ENCODE measurements around the gene DNAH8. TPM values are rescaled to one million over a fixed set of nuclear protein-coding genes. Genes with fewer than 3 reads are reported as not detected.

The DNAH8 gene
- total RNA-seq, 1 donor from 2014 or later = 0.03 TPM

DNA sequence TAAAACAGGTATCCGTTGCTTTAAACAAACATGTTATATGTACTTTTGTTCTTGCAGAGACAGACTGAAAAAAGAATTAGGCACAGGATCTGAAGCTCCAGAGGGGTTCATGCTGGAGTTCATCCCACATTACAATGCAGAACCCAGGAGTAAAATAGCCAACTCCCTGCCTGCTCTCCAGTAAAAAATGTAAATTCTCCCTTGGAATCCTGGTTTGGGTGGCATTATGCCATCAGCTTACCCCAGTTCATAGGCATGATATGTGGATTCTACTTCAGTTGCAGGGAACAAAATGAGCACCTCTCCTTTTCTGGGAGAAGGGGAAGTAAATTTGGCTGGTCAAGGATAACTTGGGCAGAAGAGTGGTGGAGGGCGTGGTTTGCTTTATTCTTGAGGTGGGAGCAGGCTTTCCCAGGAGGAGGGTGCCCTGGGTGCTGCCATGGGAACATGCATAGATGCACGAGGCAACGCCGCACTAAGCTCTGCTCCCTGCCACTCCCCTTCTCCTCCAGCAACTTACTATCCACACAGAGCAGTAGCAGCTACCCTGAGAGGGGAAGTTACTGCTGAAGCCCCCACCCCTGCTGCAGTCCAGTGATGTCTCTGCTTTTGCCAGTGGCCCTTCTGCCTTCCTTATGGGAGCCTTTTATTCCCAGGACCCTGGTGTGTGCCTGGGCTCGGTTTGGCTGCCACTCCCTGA lies 261.8 kb downstream of the DNAH8 start:
- H3K9me3 ChIP-seq = no peaks in the 10 kb centered on the region
- TF ChIP-seq, protein P1, sequence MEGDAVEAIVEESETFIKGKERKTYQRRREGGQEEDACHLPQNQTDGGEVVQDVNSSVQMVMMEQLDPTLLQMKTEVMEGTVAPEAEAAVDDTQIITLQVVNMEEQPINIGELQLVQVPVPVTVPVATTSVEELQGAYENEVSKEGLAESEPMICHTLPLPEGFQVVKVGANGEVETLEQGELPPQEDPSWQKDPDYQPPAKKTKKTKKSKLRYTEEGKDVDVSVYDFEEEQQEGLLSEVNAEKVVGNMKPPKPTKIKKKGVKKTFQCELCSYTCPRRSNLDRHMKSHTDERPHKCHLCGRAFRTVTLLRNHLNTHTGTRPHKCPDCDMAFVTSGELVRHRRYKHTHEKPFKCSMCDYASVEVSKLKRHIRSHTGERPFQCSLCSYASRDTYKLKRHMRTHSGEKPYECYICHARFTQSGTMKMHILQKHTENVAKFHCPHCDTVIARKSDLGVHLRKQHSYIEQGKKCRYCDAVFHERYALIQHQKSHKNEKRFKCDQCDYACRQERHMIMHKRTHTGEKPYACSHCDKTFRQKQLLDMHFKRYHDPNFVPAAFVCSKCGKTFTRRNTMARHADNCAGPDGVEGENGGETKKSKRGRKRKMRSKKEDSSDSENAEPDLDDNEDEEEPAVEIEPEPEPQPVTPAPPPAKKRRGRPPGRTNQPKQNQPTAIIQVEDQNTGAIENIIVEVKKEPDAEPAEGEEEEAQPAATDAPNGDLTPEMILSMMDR (IDR thresholded peaks at IDR 0.05) = no peak
- peaks cover under 1% of the 10 kb centered on the region for H3K27me3 ChIP-seq (ENCODE audit: low read depth)
- H3K4me3 ChIP-seq = no peak overlapping the region
- no peak for DNase-seq
- no peak for ATAC-seq
- no peak overlapping the region for H3K27ac ChIP-seq
- intact Hi-C loops (cut with DNase I) = no loop called here
- H3K36me3 ChIP-seq = no peaks in the 10 kb centered on the region
- H3K4me1 ChIP-seq = no peaks in the 10 kb centered on the region

DNA sequence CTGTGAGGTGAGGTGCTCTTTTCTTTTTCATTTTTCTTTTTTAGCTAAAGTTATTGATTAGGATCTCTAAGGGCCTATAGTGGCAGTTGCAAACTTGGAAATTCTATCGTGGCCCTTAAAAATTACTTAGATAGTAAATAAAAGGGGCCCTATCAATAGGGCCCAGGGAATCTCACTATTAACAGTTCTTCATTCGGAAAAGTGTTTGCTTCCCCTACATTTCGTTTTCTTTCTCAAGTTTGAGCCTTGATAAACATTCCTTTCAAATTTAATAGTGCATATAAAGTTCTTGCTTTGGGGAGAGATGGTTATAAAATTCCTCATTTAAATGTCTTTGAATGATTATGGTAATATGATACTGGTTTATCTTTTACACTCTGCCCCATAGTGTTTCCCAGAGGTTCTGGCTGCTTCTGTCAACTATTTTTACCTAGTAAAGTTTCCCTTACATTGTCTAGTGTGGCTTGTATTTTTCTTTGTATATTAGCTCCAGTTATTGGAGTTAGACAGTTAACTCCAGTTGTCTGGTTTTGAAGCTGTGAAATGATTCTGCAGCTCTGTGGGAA lies 263.1 kb downstream of the DNAH8 start:
- peaks cover 8% of the 10 kb centered on the region for H3K27me3 ChIP-seq (ENCODE audit: low read depth)
- ATAC-seq (no peak), DNase-seq (no peak)
- TF ChIP-seq, protein P1 (IDR thresholded peaks at IDR 0.05) = no peak
- no peaks in the 10 kb centered on the region for H3K36me3 ChIP-seq
- H3K4me1 ChIP-seq = no peaks in the 10 kb centered on the region
- H3K4me3 ChIP-seq = no peak overlapping the region
- no peak overlapping the region for H3K27ac ChIP-seq
- H3K9me3 ChIP-seq = no peaks in the 10 kb centered on the region
- intact Hi-C loops (cut with DNase I) = no loop called here

- Histone ChIP-seq H3K4me1 (no peaks in the 10 kb centered on the region), H3K27me3 (ENCODE audit: low read depth) (peaks cover 8% of the 10 kb centered on the region), H3K4me3 (no peak overlapping the region), H3K36me3 (no peaks in the 10 kb centered on the region), H3K9me3 (no peaks in the 10 kb centered on the region), H3K27ac (no peak overlapping the region)
- DNase-seq (no peak), ATAC-seq (no peak)
- intact Hi-C loops (cut with DNase I) = no loop called here
- TF ChIP-seq, protein P1 (IDR thresholded peaks at IDR 0.05) = no peak
Measured at GRCh38 chr6:38982470-38982869, 267.4 kb downstream of the DNAH8 start.

- TF ChIP-seq, protein P1 (IDR thresholded peaks at IDR 0.05) = no peak
- no peak for DNase-seq
- H3K27ac ChIP-seq = no peak overlapping the region
- no peaks in the 10 kb centered on the region for H3K9me3 ChIP-seq
- H3K36me3 ChIP-seq = no peaks in the 10 kb centered on the region
- H3K4me3 ChIP-seq = no peak overlapping the region
- intact Hi-C loops (cut with DNase I) = no loop called here
- peaks cover 8% of the 10 kb centered on the region for H3K27me3 ChIP-seq (ENCODE audit: low read depth)
- no peak for ATAC-seq
- no peaks in the 10 kb centered on the region for H3K4me1 ChIP-seq
Measured at GRCh38 chr6:38984723-38985122, 269.6 kb downstream of the DNAH8 start.

DNA sequence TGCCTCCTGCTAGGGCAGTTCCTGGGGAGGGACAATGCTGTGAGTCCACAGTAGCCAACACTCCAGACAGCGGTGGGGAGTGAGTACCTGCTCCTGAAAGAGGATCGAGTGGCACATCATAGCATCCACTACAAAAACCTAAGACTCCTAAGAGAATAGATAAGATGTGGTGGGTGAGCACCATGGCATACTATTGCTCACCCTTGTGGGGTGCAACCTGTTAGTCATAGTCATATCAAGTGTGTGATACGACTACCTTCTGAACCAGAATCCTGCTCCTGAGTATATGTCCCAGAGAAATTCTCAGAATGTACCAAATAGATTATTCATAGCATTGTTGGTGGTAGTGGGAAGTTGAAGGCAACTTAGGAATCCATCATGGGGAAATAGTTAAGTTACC lies 270.7 kb downstream of the DNAH8 start:
- peaks cover 8% of the 10 kb centered on the region for H3K27me3 ChIP-seq (ENCODE audit: low read depth)
- no peak overlapping the region for H3K27ac ChIP-seq
- DNase-seq (no peak), ATAC-seq (no peak)
- TF ChIP-seq, protein P1 (IDR thresholded peaks at IDR 0.05) = no peak
- H3K4me1 ChIP-seq = no peaks in the 10 kb centered on the region
- intact Hi-C loops (cut with DNase I) = no loop called here
- H3K9me3 ChIP-seq = no peaks in the 10 kb centered on the region
- H3K36me3 ChIP-seq = no peaks in the 10 kb centered on the region
- no peak overlapping the region for H3K4me3 ChIP-seq
